IPS-20b (cell line): ENCODE data around the gene RAC3.

Experiments used
- H3K27ac ChIP-seq: one replicate; pipeline ENCODE4 v1.5.1; 2013; ENCODE audit warnings: low read length
- H3K27me3 ChIP-seq: 2 replicates; pipeline ENCODE4 v1.6.1; 2013; ENCODE audit warnings: mild to moderate bottlenecking, low read length, inconsistent platforms; ENCODE audit not compliant: insufficient read depth
- H3K36me3 ChIP-seq: 2 replicates; pipeline ENCODE4 v1.6.1; 2013; ENCODE audit warnings: low read depth, mild to moderate bottlenecking, inconsistent platforms, low read length, moderate library complexity; ENCODE audit not compliant: insufficient read depth
- H3K4me1 ChIP-seq: 2 replicates; pipeline ENCODE4 v1.6.1; 2013; ENCODE audit warnings: mild to moderate bottlenecking, control low read depth, inconsistent platforms, low read length, moderate library complexity; ENCODE audit not compliant: insufficient read depth
- H3K4me3 ChIP-seq: 2 replicates; pipeline ENCODE4 v1.5.1; 2013; ENCODE audit warnings: mild to moderate bottlenecking, low read length, inconsistent platforms
- H3K9ac ChIP-seq: 2 replicates; pipeline ENCODE4 v1.6.1; 2013; ENCODE audit warnings: low read depth, mild to moderate bottlenecking, inconsistent platforms, low read length, moderate library complexity
- H3K9me3 ChIP-seq: 2 replicates; pipeline ENCODE4 v1.6.1; 2013; ENCODE audit warnings: mild to moderate bottlenecking, low read depth, low read length, inconsistent platforms; ENCODE audit not compliant: insufficient read depth

Gene RAC3

GRCh38 chr17:81993729-81994592 lies 37.5 kb upstream of the RAC3 start:
- Histone ChIP-seq H3K4me3 (no peak overlapping the region), H3K36me3 (peaks cover 3% of the 10 kb centered on the region; the same call in 1 of the 2 replicates), H3K27ac (no peak overlapping the region), H3K27me3 (no peaks in the 10 kb centered on the region), H3K9me3 (no peaks in the 10 kb centered on the region), H3K9ac (no peak overlapping the region), H3K4me1 (peaks cover 5% of the 10 kb centered on the region; the same call in 1 of the 2 replicates)

GRCh38 chr17:81994593-81995462 lies 36.6 kb upstream of the RAC3 start:
- H3K27ac ChIP-seq, result no peak overlapping the region
- no peak overlapping the region for H3K4me3 ChIP-seq
- H3K9ac ChIP-seq, result no peak overlapping the region
- H3K9me3 ChIP-seq, result no peaks in the 10 kb centered on the region
- peaks cover 3% of the 10 kb centered on the region; the same call in 1 of the 2 replicates for H3K36me3 ChIP-seq
- peaks cover 5% of the 10 kb centered on the region; the same call in 1 of the 2 replicates for H3K4me1 ChIP-seq
- H3K27me3 ChIP-seq, result no peaks in the 10 kb centered on the region

- peaks cover 5% of the 10 kb centered on the region; the same call in 1 of the 2 replicates for H3K4me1 ChIP-seq
- H3K27ac ChIP-seq, result no peak overlapping the region
- no peak overlapping the region for H3K9ac ChIP-seq
Observed at GRCh38 chr17:81995463-81996231, 35.8 kb upstream of the RAC3 start.

GRCh38 chr17:81996232-81996756 lies 35.2 kb upstream of the RAC3 start:
- H3K36me3 ChIP-seq, result peaks cover 3% of the 10 kb centered on the region; the same call in 1 of the 2 replicates
- no peak overlapping the region for H3K9ac ChIP-seq
- no peak overlapping the region for H3K27ac ChIP-seq
- peaks cover 5% of the 10 kb centered on the region; the same call in 1 of the 2 replicates for H3K4me1 ChIP-seq
- H3K4me3 ChIP-seq, result no peak overlapping the region
- no peaks in the 10 kb centered on the region for H3K27me3 ChIP-seq
- no peaks in the 10 kb centered on the region for H3K9me3 ChIP-seq

More at GRCh38 chr17:81995463-81996231, 35.8 kb upstream of the RAC3 start:
- peaks cover 3% of the 10 kb centered on the region; the same call in 1 of the 2 replicates for H3K36me3 ChIP-seq
- no peaks in the 10 kb centered on the region for H3K9me3 ChIP-seq
- no peaks in the 10 kb centered on the region for H3K27me3 ChIP-seq
- H3K4me3 ChIP-seq, result no peak overlapping the region

- H3K27me3 ChIP-seq, result no peaks in the 10 kb centered on the region
- H3K9me3 ChIP-seq, result no peaks in the 10 kb centered on the region
- no peak overlapping the region for H3K27ac ChIP-seq
- H3K4me1 ChIP-seq, result peaks cover 5% of the 10 kb centered on the region; the same call in 1 of the 2 replicates
- H3K9ac ChIP-seq, result no peak overlapping the region; the same call in 1 of the 2 replicates
- no peak overlapping the region for H3K4me3 ChIP-seq
- peaks cover 3% of the 10 kb centered on the region; the same call in 1 of the 2 replicates for H3K36me3 ChIP-seq
Observed at GRCh38 chr17:81996757-81997441, 34.6 kb upstream of the RAC3 start.

GRCh38 chr17:81998212-81998611 lies 33.3 kb upstream of the RAC3 start:
- H3K36me3 ChIP-seq, result peaks cover 3% of the 10 kb centered on the region; the same call in 1 of the 2 replicates
- H3K9ac ChIP-seq, result no peak overlapping the region
- no peaks in the 10 kb centered on the region; the same call in 1 of the 2 replicates for H3K4me1 ChIP-seq
- no peak overlapping the region for H3K27ac ChIP-seq
- no peaks in the 10 kb centered on the region for H3K9me3 ChIP-seq
- H3K4me3 ChIP-seq, result no peak overlapping the region
- no peaks in the 10 kb centered on the region for H3K27me3 ChIP-seq

- Histone ChIP-seq H3K36me3 (peaks cover 3% of the 10 kb centered on the region; the same call in 1 of the 2 replicates), H3K27me3 (no peaks in the 10 kb centered on the region), H3K4me1 (no peaks in the 10 kb centered on the region; the same call in 1 of the 2 replicates), H3K9me3 (no peaks in the 10 kb centered on the region), H3K27ac (no peak overlapping the region), H3K9ac (no peak overlapping the region), H3K4me3 (no peak overlapping the region)
Observed at GRCh38 chr17:81998691-81999438, 32.6 kb upstream of the RAC3 start.

- no peaks in the 10 kb centered on the region for H3K9me3 ChIP-seq
- H3K27me3 ChIP-seq, result no peaks in the 10 kb centered on the region
- H3K4me3 ChIP-seq, result no peak overlapping the region
- H3K27ac ChIP-seq, result no peak overlapping the region
- H3K4me1 ChIP-seq, result no peaks in the 10 kb centered on the region
- peaks cover 3% of the 10 kb centered on the region; the same call in 1 of the 2 replicates for H3K36me3 ChIP-seq
- no peak overlapping the region for H3K9ac ChIP-seq
Observed at GRCh38 chr17:81999587-81999975, 31.9 kb upstream of the RAC3 start.

GRCh38 chr17:81999976-82000802 lies 31.3 kb upstream of the RAC3 start:
- H3K27ac ChIP-seq, result no peak overlapping the region
- no peak overlapping the region for H3K4me3 ChIP-seq
- H3K4me1 ChIP-seq, result no peaks in the 10 kb centered on the region
- no peaks in the 10 kb centered on the region for H3K9me3 ChIP-seq
- no peak overlapping the region for H3K9ac ChIP-seq
- no peaks in the 10 kb centered on the region for H3K27me3 ChIP-seq
- peaks cover 3% of the 10 kb centered on the region; the same call in 1 of the 2 replicates for H3K36me3 ChIP-seq
